H1 (cell line): Measurements from ENCODE around the gene NRSN2. TPM values are rescaled to one million over a fixed set of nuclear protein-coding genes. Genes with fewer than 3 reads are reported as not detected.
"Not testable (repeated sequence)": the region's sequence is repeated elsewhere in the genome, so short reads cannot be mapped to it uniquely, and the experiment has no call there.

Source experiments
- CTCF ChIA-PET: fragments of 300-600 bp; sonication (Branson Sonifier 250); formaldehyde crosslinking; loops from one replicate; lab custom pipeline; 2021; ENCODE audit not compliant: partially characterized antibody; lab: Charles Lee
- POLR2A ChIA-PET: fragments of 300-600 bp; sonication (Branson Sonifier 250); formaldehyde crosslinking; loops from one replicate; lab custom pipeline; 2021; ENCODE audit warnings: inconsistent platforms; ENCODE audit not compliant: partially characterized antibody; lab: Charles Lee
- DNase-seq, 2 experiments: peaks; one replicate each; pipeline versions ENCODE4 v3.0.0 to v3.0.0-alpha.2; 2010 to 2022; ENCODE audit warnings: low spot score in 2 of 2, low read depth in 1 of 2, mixed read lengths in 1 of 2
- FAIRE-seq: peaks from 2 replicates; lab custom pipeline; 2011; peaks lifted over from hg19 to GRCh38; lab: Jason Lieb, UNC
- H2AFZ ChIP-seq: 2 replicates; pipeline ENCODE4 v1.8.1; 2012; ENCODE audit warnings: low read length, inconsistent platforms
- H2AK5ac ChIP-seq: 2 replicates; pipeline ENCODE4 v1.6.1; 2013; ENCODE audit warnings: low read depth, low read length
- H2BK120ac ChIP-seq: replicated peaks from 2 replicates; pipeline ENCODE3; 2013; ENCODE audit warnings: low read depth, low read length, inconsistent platforms
- H2BK12ac ChIP-seq: 2 replicates; pipeline ENCODE4 v1.6.1; 2013; ENCODE audit warnings: low read depth, low read length
- H2BK15ac ChIP-seq: 2 replicates; pipeline ENCODE4 v1.6.1; 2013; ENCODE audit warnings: low read length
- H2BK20ac ChIP-seq: 2 replicates; pipeline ENCODE4 v1.6.1; 2013; ENCODE audit warnings: low read length
- H2BK5ac ChIP-seq: 2 replicates; pipeline ENCODE4 v1.6.1; 2013; ENCODE audit warnings: low read depth, low read length
- H3K14ac ChIP-seq: 2 replicates; pipeline ENCODE4 v1.6.1; 2013; ENCODE audit warnings: inconsistent platforms; ENCODE audit not compliant: insufficient read length
- H3K18ac ChIP-seq: 2 replicates; pipeline ENCODE4 v1.6.1; 2013; ENCODE audit warnings: low read length; ENCODE audit errors: extremely low read depth
- H3K23ac ChIP-seq: 2 replicates; pipeline ENCODE4 v1.6.1; 2013; ENCODE audit warnings: inconsistent platforms; ENCODE audit not compliant: insufficient read length
- H3K23me2 ChIP-seq: 2 replicates; pipeline ENCODE4 v1.6.1; 2013; ENCODE audit warnings: low read depth, low read length
- H3K27ac ChIP-seq: 2 replicates; pipeline ENCODE4 v1.6.1; 2011; ENCODE audit warnings: low read depth, low read length, inconsistent platforms
- H3K27me3 ChIP-seq, 4 experiments: replicated peaks in 1 of 4; 1 replicate in 1 of 4; 2 replicates in 3 of 4; pipeline versions ENCODE4 v1.6.1 to v1.8.1; 2011 to 2013; ENCODE audit warnings: low read length in 3 of 4, mild to moderate bottlenecking in 3 of 4, inconsistent platforms in 2 of 4, mixed read lengths in 2 of 4, moderate library complexity in 1 of 4; ENCODE audit not compliant: control insufficient read depth in 3 of 4, insufficient read depth in 3 of 4; ENCODE audit errors: extremely low read depth in 1 of 4
- H3K36me3 ChIP-seq, 4 experiments: 2 replicates each; pipeline versions ENCODE4 v1.6.1 to v1.8.1; 2011 to 2013; ENCODE audit warnings: mild to moderate bottlenecking in 4 of 4, low read length in 3 of 4, moderate library complexity in 2 of 4, control low read depth in 1 of 4, inconsistent platforms in 1 of 4; ENCODE audit not compliant: insufficient read depth in 4 of 4, control insufficient read depth in 2 of 4
- H3K4ac ChIP-seq: replicated peaks from 2 replicates; pipeline ENCODE3; 2013; ENCODE audit warnings: low read length, low read depth, mixed read lengths, inconsistent platforms; ENCODE audit not compliant: insufficient read length
- H3K4me1 ChIP-seq, 4 experiments: replicated peaks in 1 of 4; 1 replicate in 1 of 4; 2 replicates in 3 of 4; pipeline versions ENCODE4 v1.6.1 to v1.8.1; 2011 to 2013; ENCODE audit warnings: low read length in 3 of 4, inconsistent platforms in 2 of 4, mixed read lengths in 1 of 4; ENCODE audit not compliant: insufficient read depth in 4 of 4, control insufficient read depth in 3 of 4
- H3K4me2 ChIP-seq, 2 experiments: 2 replicates each; pipeline versions ENCODE4 v1.6.1 to v1.8.1; 2011 to 2013; ENCODE audit warnings: low read depth in 2 of 2, low read length in 2 of 2, control low read depth in 1 of 2, inconsistent platforms in 1 of 2, mild to moderate bottlenecking in 1 of 2; ENCODE audit not compliant: insufficient read depth in 1 of 2
- H3K4me3 ChIP-seq, 4 experiments: fragments of 200-600, 300-600 bp in 1 of 4; sonication (generic), shearing (Covaris generic), sonication (Bioruptor Twin) in 1 of 4; 2 replicates each; pipeline versions ENCODE4 v1.5.1 to v1.8.1; 2011 to 2016; ENCODE audit warnings: low read length in 4 of 4, low read depth in 3 of 4, control low read depth in 2 of 4, inconsistent platforms in 2 of 4, mild to moderate bottlenecking in 2 of 4, mixed read lengths in 1 of 4, moderate library complexity in 1 of 4; ENCODE audit not compliant: insufficient read depth in 2 of 4; ENCODE audit errors: extremely low read depth in 1 of 4
- H3K56ac ChIP-seq: replicated peaks from 2 replicates; pipeline ENCODE3; 2013; ENCODE audit warnings: low read depth, mild to moderate bottlenecking, mixed read lengths, low read length, inconsistent platforms; ENCODE audit not compliant: insufficient read length
- H3K79me1 ChIP-seq: 2 replicates; pipeline ENCODE4 v1.6.1; 2013; ENCODE audit warnings: low read depth, low read length, control low read depth
- H3K79me2 ChIP-seq, 2 experiments: 2 replicates each; pipeline versions ENCODE4 v1.6.1 to v1.8.1; 2012 to 2013; ENCODE audit warnings: low read length in 2 of 2, mild to moderate bottlenecking in 2 of 2, inconsistent platforms in 1 of 2; ENCODE audit not compliant: insufficient read depth in 2 of 2, control insufficient read depth in 1 of 2
- H3K9ac ChIP-seq, 4 experiments: replicated peaks in 1 of 4; 1 replicate in 1 of 4; 2 replicates in 3 of 4; pipeline versions ENCODE4 v1.6.1 to v1.8.1; 2011 to 2013; ENCODE audit warnings: low read depth in 3 of 4, low read length in 3 of 4, control low read depth in 2 of 4, mild to moderate bottlenecking in 2 of 4, moderate library complexity in 2 of 4, inconsistent platforms in 1 of 4; ENCODE audit errors: extremely low read depth in 1 of 4
- H3K9me3 ChIP-seq, 2 experiments: 2 replicates each; pipeline versions ENCODE4 v1.6.1 to v1.8.1; 2012 to 2013; ENCODE audit warnings: mild to moderate bottlenecking in 2 of 2, moderate library complexity in 2 of 2, control low read depth in 1 of 2, inconsistent platforms in 1 of 2, low read depth in 1 of 2, low read length in 1 of 2, mixed read lengths in 1 of 2; ENCODE audit not compliant: insufficient read depth in 2 of 2
- H4K20me1 ChIP-seq, 2 experiments: replicated peaks in 1 of 2; 2 replicates each; pipeline versions ENCODE3 to v1.8.1; 2011 to 2013; ENCODE audit warnings: inconsistent platforms in 2 of 2, low read length in 2 of 2, mild to moderate bottlenecking in 1 of 2; ENCODE audit not compliant: insufficient read depth in 2 of 2, control insufficient read depth in 1 of 2
- H4K5ac ChIP-seq: 2 replicates; pipeline ENCODE4 v1.6.1; 2013; ENCODE audit warnings: low read length, low read depth, mixed read lengths, inconsistent platforms; ENCODE audit not compliant: insufficient read length
- H4K8ac ChIP-seq: 2 replicates; pipeline ENCODE4 v1.8.0; 2013; ENCODE audit warnings: mild to moderate bottlenecking, moderate library complexity, low read length, inconsistent platforms; ENCODE audit not compliant: insufficient read depth; ENCODE audit errors: extremely low read depth
- H4K91ac ChIP-seq: replicated peaks from 2 replicates; pipeline ENCODE3; 2013; ENCODE audit warnings: low read length, mixed read lengths, inconsistent platforms; ENCODE audit not compliant: insufficient read length
- HDAC2 ChIP-seq, 2 experiments: fragments of 300-600 bp in 1 of 2; sonication (generic) in 1 of 2; IDR thresholded peaks; 2 replicates each; pipeline ENCODE4 v1.6.1; 2011 to 2012; ENCODE audit warnings: low read depth in 2 of 2, low read length in 2 of 2, mild to moderate bottlenecking in 2 of 2, moderate library complexity in 2 of 2, borderline replicate concordance in 1 of 2, inconsistent platforms in 1 of 2
- POLR2A ChIP-seq, 2 experiments: IDR thresholded peaks; 1 replicate in 1 of 2; 2 replicates in 1 of 2; pipeline ENCODE4 v1.6.1; 2011; ENCODE audit warnings: low read depth in 2 of 2, low read length in 2 of 2, mild to moderate bottlenecking in 2 of 2; ENCODE audit errors: control extremely low read depth in 1 of 2
- SP2 ChIP-seq: IDR thresholded peaks from 2 replicates; pipeline ENCODE4 v1.6.1; 2012; ENCODE audit warnings: mild to moderate bottlenecking, low read length, inconsistent platforms
- SP4 ChIP-seq: IDR thresholded peaks from 2 replicates; pipeline ENCODE4 v1.6.1; 2012; ENCODE audit warnings: low read length, inconsistent platforms
- WGBS, 2 experiments: shearing (Covaris generic) in 1 of 2; methylation state at CpG; one replicate each; pipeline versions ENCODE4 v1.1.6 to v1.1.7; 2013 to 2015; ENCODE audit warnings: low lambda C conversion rate in 2 of 2, mixed read lengths in 2 of 2, inconsistent platforms in 1 of 2, low coverage in 1 of 2, missing lambda C conversion rate in 1 of 2; ENCODE audit not compliant: insufficient replicate concordance in 2 of 2, insufficient coverage in 1 of 2, insufficient read length in 1 of 2; ENCODE audit errors: extremely low coverage in 1 of 2, missing lambda C conversion rate in 1 of 2; 5-methylcytosine and 5-hydroxymethylcytosine counted together
- polyA plus RNA-seq, 7 experiments: library from polyadenylated mRNA; depleted of rRNA in 3 of 7; stranded (reverse) in 5 of 7; unstranded in 2 of 7; fragments of >200 nt in 5 of 7; fragments of 200-250 nt in 2 of 7; gene quantifications; 1 replicate in 5 of 7; 2 replicates in 1 of 7; 4 replicates in 1 of 7; pipeline versions ENCODE4 v1.2.1 to v1.2.3, GENCODE V29; 2011 to 2013; ENCODE audit warnings: missing spikeins in 2 of 7, mixed read lengths in 2 of 7
- total RNA-seq: library from RNA; stranded (reverse); fragmentation: NEBNext Ultra II Directional; extraction: Animal tissue kit (Norgen Biotek cat#: 25700); gene quantifications from 2 replicates; pipeline ENCODE4 v1.2.1, GENCODE V29; 2021

NRSN2 gene
- total and polyA plus RNA-seq, 2 of the 8 experiments (the other 6 are each of a cell fraction or from before 2014, with no cell fraction given): 19.4 to 33.3 TPM

GRCh38 chr20:385448-385847 lies 38.5 kb downstream of the NRSN2 start (continued):
- TF ChIP-seq SP4 (no peak), HDAC2 (IDR thresholded peaks at IDR 0.05; ENCODE audit: borderline replicate concordance in 1 of 2, low read depth in 2 of 2, low read length in 2 of 2) (no peak), POLR2A (IDR thresholded peaks at IDR 0.05; ENCODE audit: control extremely low read depth in 1 of 2, low read depth in 2 of 2, low read length in 2 of 2) (no peak), SP2 (no peak)
- TF ChIP-seq, all 59 proteins: peak for 0

- H2BK20ac ChIP-seq, H2AFZ ChIP-seq, H3K9me3 ChIP-seq, H2BK120ac ChIP-seq, H2BK12ac ChIP-seq, H3K23me2 ChIP-seq, H3K4me3 ChIP-seq, H4K91ac ChIP-seq, H3K4ac ChIP-seq, H2BK15ac ChIP-seq, FAIRE-seq, H3K9ac ChIP-seq, H3K79me2 ChIP-seq, H3K14ac ChIP-seq, H2BK5ac ChIP-seq, H3K4me2 ChIP-seq, H4K8ac ChIP-seq, H3K4me1 ChIP-seq, H3K27me3 ChIP-seq, H3K18ac ChIP-seq, H4K20me1 ChIP-seq, H2AK5ac ChIP-seq, H3K27ac ChIP-seq, DNase-seq, H3K23ac ChIP-seq, H3K56ac ChIP-seq, H4K5ac ChIP-seq, H3K79me1 ChIP-seq: not testable (repeated sequence)
- peaks cover 0 to 17% (median 2%) of the 10 kb centered on the region in 4 experiments; a peak in 3 of 8 replicates for H3K36me3 ChIP-seq
- CTCF ChIA-PET: interaction anchor here (1.1 to 2.7 kb wide), 3 partner anchors 11 to 24 kb away, joined by 3 to 10 read pairs (median 3); no protein-coding TSS in a partner anchor
- POLR2A ChIA-PET: interaction anchor here (0.6 to 15.2 kb wide), 6 partner anchors 9 to 33 kb away, joined by 3 to 263 read pairs (median 4); no protein-coding TSS in a partner anchor
- WGBS, 2 experiments: 90% methylated on average over 8 of the region's 8 CpGs; no CpG with 5 or more reads in 1 of the 2 experiments
Measured at GRCh38 chr20:386634-387033, 39.7 kb downstream of the NRSN2 start.
